ENCODE measurements around the gene ROBO3.

DNA sequence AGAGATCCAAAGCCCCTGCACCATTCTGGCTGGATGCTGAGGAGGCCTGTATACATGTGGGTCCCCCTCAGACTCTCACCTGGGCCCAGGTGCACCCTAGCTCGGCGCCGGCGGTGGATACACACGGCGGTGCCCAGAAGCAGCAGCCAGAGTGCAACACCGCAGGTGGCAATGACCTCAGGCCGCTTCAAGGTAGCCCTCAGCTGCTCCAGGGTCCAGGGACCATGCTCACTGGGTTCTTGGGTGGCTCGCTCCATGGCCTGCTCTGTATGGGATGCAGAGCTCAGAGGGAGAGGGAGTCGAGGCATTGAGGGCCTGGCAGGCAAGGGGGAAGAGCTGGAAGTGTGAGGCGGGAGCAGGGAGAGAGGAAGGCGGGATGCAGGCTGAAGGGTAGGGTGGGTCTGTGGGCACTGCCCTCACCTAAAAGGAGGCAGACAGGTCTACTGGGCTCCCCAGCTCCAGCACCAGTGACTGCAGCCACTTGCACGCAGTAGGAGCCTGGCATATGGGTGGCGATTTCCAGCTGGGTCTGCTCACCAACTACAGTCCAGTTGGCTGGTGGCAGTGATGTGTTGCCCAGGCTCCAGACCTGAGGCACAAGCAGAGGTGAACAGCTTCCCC is 28.7 kb downstream of the ROBO3 start:
- TF ChIP-seq, protein P1, sequence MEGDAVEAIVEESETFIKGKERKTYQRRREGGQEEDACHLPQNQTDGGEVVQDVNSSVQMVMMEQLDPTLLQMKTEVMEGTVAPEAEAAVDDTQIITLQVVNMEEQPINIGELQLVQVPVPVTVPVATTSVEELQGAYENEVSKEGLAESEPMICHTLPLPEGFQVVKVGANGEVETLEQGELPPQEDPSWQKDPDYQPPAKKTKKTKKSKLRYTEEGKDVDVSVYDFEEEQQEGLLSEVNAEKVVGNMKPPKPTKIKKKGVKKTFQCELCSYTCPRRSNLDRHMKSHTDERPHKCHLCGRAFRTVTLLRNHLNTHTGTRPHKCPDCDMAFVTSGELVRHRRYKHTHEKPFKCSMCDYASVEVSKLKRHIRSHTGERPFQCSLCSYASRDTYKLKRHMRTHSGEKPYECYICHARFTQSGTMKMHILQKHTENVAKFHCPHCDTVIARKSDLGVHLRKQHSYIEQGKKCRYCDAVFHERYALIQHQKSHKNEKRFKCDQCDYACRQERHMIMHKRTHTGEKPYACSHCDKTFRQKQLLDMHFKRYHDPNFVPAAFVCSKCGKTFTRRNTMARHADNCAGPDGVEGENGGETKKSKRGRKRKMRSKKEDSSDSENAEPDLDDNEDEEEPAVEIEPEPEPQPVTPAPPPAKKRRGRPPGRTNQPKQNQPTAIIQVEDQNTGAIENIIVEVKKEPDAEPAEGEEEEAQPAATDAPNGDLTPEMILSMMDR (IDR thresholded peaks at IDR 0.05; ENCODE audit: insufficient read depth, low read length) = no peak
- no peak for TF ChIP-seq GABPA (IDR thresholded peaks at IDR 0.05; ENCODE audit: low read depth)
- TF ChIP-seq, protein P2, sequence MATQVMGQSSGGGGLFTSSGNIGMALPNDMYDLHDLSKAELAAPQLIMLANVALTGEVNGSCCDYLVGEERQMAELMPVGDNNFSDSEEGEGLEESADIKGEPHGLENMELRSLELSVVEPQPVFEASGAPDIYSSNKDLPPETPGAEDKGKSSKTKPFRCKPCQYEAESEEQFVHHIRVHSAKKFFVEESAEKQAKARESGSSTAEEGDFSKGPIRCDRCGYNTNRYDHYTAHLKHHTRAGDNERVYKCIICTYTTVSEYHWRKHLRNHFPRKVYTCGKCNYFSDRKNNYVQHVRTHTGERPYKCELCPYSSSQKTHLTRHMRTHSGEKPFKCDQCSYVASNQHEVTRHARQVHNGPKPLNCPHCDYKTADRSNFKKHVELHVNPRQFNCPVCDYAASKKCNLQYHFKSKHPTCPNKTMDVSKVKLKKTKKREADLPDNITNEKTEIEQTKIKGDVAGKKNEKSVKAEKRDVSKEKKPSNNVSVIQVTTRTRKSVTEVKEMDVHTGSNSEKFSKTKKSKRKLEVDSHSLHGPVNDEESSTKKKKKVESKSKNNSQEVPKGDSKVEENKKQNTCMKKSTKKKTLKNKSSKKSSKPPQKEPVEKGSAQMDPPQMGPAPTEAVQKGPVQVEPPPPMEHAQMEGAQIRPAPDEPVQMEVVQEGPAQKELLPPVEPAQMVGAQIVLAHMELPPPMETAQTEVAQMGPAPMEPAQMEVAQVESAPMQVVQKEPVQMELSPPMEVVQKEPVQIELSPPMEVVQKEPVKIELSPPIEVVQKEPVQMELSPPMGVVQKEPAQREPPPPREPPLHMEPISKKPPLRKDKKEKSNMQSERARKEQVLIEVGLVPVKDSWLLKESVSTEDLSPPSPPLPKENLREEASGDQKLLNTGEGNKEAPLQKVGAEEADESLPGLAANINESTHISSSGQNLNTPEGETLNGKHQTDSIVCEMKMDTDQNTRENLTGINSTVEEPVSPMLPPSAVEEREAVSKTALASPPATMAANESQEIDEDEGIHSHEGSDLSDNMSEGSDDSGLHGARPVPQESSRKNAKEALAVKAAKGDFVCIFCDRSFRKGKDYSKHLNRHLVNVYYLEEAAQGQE (IDR thresholded peaks at IDR 0.05; ENCODE audit: insufficient replicate concordance, low read depth) = no peak
- no peak for TF ChIP-seq POLR2AphosphoS5 (IDR thresholded peaks at IDR 0.05; ENCODE audit: low read depth)
- no peak for TF ChIP-seq SPI1 (IDR thresholded peaks at IDR 0.05; ENCODE audit: borderline replicate concordance, low read depth)
